Hippocampal formation (tissue), 2 donors: ENCODE data around the gene EHBP1.

ENCODE experiments used
- DNase-seq, 2 donors: peaks; one replicate each; lab custom pipeline; 2025; lab: John Stamatoyannopoulos, UW

Gene EHBP1

DNA sequence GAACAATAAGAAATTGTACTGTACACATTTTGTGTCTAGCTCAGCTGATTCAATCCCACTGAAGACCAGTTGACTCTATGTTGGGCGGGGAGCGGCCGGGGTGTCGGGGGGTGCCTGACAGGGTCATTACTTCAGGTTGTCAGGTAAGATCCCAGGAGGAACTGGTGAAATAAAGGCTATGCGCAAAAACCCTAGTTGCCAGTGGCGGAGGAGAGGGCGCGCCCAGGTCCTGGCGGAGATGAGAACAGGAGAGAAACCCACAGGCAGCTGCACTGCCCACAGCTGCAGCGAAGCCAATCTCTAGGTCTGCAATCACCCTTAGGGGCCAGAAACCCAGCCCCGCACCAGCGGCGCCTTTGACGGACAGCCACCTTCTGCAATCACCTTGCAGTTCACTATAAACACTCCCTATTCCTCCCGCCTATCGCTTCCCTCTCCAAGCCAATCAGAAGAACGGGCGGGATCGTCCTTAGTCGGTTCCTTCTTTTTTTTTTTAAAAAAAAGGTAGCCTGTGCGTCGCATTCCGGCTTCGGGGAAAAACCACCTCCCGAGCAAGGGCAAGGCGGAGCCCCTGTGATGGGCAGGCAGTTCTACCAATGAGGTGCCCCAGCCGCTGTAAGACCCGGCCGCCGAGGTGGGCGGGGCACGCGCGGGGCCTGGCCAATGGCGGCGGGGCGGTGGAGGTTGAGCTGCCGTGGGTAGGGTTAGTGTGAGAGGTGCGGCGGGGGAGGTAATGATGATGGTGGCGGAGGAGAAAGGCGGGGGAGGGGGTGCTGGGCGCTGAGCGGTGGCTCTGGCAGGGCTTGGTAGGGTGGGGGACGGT, at the start of gene EHBP1:
EHBP1 (plus strand) TSS at position 707 of the 823 bp plus-strand sequence. CDS start 1,479 bp downstream, outside the sequence.
- peak; percentile 97 to 98 for DNase-seq

DNA sequence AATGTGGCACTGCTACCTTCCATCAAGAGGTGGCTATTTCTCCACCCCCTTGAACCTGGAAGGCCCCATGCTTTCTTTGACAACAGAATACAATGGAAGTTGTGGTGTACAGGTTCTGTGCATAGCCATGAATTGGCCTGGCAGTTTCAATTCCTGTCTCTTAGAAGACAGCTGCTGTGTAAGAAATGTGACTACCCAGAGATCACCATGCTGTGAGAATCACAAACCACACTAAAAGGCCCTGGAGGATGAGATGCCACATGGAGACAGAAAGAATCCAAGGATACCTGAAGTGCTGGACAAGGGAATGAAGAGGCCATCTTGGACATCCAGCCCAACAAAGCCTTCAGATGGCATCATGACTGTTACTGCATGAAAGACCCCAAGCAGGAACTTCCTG, 47.7 kb upstream of the EHBP1 start:
- no peak for DNase-seq

DNA sequence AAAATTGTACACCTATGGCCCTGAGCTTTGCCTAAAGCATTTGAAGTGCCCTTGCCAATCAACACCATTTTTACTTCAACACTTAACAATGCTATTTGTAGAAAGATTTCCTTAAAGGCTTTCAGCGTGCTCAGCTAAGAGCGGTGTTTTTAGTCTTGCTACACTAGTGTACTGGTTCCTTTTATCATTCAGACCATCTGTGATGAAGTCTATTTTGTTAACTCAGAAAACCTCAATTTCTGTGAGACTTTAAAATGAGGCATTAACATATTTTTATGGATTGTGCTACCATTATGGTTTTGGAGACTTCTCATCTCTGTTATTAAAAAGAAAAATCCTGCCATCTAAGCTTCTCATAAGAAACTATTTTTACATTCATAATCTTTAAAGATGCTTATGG, 46.6 kb upstream of the EHBP1 start:
- DNase-seq, result no peak

DNA sequence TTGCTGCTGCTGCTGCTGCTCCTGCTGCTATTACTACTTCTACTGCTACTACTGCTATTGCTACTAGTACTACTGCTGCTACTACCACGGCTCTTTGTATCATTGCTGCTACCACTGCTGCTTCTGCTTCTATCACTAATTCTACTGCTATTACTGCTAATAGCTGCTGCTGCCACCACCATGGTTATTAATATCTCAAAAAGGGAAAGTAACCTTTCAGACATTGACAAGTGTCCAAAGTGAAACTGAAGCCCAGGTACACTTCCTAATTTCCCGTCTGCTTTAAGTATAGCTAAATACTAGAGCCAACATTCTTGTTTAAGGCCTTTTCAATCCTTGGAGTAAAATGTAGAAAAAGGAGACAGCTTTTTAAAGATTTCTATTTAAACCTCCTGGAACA, 45.4 kb upstream of the EHBP1 start:
- no peak for DNase-seq

DNA sequence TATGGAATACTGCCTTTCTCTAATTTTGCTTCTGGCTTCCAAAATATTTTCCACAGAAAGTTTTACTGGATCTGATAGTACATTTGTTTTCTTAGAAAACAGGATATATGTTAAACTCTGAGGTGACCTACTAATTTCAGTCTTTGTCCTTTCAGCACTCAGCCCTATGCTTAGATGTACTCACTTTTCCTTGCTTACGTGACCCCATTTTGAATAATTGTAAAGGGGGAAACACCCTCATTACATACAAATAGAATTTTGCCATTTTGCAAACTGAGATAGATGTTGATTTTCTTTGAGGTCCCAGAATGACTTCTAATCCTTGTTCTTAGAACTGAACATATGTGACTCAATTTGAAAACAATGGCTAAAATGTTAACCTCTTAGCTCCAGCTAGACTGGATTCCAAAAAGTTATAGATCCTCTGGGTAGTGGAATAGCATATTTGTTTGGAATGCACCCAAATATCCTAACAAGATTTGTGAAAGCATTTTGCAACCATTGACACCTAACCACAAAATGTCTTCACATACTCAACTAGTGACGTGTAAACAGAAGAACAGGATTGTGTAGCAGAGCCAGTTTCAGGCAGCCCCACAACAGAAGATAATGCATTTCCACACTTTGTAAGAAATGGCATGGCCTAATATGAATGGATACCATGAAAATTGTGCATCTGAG, 44.8 kb upstream of the EHBP1 start:
- no peak for DNase-seq

DNA sequence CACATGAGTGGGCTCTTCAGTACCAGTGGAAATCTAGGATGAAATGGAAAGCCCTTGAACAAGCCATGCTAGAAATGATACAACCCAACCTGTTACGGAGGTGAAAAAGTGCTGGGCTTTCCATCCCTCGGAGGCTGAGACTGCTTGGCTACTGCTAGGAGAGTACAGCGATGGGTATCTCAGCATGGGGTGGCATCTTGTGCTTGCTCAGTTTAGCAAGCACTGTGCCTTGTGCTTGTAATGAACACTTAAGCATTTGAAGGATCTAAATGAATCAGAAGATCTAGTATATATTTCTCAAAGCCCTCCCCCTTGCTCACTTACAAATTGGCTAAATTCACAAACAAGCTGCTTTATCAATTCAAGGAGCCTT, 44.3 kb upstream of the EHBP1 start:
- DNase-seq, result no peak

DNA sequence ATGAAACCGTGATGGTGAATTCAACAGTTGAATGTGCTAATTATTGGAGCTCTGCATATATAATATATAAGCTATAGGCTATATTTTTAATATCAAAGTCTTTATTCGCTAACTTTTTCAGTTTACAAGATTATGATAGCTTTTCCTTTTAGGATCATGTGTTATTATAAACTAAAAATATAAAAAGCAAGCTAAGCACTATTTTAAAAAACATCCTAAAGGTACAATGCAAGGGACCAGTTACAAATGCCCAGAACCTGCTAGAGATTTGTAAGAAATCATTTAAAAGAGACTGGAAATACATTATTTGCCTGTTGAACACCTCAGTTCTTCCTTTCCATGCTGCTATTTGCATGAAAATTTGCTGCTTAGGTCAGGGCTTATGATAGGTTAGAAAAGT, 43.4 kb upstream of the EHBP1 start:
- no peak for DNase-seq

DNA sequence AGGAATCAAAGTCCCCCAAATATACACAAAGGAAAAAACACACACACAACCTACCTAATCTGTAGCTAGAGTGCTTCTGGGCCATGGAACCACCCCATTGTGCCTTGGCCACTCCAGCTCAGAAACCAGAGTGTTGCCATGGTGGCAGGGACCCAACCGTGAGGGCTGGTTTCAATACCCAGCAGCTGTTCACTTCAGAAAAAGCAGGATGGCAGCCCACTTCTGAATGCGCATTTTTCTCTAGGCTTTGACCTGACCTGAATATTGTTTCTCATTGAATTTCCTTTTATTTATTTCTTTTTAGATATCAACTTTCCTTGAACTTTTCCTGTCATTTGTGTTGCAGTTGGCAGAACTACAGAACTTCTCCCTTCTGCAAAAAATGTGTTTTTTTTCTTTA, 43.0 kb upstream of the EHBP1 start:
- no peak for DNase-seq

DNA sequence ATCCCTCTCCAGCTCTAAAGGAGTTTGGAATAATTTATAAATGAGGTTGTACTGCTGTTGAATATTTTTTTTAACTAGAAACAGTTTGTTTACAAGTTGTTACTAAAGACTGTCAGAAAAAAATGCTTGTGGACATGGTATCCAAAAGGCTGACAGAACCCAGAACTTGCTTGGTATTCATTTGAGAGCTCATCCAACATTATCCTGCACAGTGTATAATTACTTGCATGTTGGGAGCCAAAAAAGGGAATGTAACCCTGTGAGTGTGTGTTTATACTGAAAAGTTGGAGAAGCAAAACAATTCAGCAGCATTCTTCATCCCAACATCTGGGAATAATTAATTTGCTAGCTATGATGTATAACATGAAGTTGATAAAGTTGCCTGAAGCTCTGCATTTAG, 42.1 kb upstream of the EHBP1 start:
- DNase-seq, result no peak

DNA sequence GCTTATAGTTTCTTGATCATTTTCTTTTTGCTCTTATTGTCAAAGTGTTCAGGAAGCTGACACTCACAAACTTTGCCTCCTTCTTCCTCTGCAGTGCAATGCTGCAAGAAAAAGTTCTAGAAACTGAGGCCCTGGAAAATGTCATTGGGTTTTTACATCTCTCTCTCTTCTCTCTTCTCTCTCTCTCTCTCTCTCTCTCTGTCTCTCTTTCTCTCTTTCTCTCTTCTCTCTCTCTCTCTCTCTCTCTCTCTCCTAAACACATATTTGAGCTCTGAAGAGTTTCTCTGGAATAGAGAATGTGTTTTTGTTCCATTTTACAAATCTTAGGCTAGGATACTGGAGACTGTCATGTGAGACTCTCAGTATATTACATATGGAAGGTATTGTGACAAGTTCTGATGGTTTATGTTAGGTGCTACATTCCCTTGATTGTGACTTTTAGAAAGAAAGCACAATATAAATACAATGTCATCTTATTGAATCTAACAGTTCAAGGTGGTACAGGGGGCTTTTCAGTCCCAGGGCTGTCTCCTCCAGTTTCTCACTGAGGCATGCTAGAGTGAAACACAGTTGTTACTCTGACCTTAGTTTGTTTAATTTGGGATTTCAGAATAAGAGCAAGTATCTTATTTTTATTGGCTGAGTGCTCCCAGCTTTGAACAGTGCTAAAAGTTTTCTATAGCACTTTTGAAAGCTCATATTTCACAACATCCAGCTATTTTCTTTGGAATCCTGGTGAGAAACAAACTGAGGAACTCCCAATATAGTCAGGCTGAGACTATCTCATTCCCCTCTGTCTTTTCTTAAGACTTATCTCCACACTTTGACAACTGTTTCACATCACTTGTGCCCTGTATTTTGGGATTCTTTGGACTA, 41.4 kb upstream of the EHBP1 start:
- DNase-seq, result no peak

DNA sequence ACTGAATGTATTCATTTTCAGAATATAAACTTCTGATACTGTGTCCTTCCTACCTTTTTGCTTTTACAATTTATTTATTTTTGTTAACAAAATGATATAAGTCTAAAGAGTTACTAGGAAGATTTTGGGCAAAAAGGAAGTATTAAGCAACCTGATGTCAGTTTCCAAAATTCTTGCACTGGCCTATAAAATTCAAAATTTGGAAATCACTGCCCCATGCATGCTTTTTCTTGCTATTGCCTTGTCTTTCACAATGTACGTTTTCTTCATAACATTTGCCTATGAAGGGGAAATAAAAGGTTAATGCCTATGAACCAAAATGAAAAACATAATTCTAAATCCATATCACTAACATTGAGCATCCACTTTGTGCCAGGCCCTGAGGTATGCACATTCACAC, 40.1 kb upstream of the EHBP1 start:
- no peak for DNase-seq

DNA sequence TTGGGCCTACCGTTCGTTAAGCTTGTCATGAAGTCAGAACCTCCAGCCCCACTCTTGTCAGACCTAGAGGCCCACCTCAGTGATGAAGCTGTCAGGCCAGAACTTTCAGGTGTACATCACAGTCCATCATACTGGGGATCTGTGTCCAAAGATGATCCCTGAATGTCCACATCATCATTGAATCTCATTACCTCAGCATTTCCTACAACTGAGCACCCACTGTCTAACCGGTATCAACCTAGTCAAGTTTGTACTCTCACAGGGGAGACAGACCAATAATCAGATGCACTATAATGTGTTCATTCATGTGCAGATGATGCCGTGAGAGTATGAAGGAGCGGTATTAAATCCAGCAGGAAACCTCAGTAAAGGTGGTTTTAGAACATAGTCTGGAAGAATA, 36.3 kb upstream of the EHBP1 start:
- DNase-seq, result no peak

DNA sequence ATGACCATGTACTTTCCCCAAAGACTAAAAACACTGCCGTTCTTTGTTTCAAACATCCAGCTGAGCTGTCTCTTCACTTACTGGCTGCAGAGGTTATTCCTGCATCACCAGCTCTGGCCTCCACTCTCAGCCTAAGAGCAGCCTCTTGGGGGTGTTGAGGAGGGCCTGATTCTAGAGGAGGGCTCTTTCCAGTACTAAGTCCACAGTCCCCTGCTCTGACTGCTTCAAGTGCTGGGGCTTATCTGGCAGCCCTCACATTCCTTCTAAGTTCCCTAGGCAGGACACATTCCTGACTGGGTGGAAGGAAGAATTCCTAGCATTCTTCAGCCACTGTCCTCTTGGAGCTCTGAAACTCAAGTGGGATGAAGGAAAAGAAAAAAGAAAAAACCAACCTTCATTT, 32.9 kb upstream of the EHBP1 start:
- no peak for DNase-seq

DNA sequence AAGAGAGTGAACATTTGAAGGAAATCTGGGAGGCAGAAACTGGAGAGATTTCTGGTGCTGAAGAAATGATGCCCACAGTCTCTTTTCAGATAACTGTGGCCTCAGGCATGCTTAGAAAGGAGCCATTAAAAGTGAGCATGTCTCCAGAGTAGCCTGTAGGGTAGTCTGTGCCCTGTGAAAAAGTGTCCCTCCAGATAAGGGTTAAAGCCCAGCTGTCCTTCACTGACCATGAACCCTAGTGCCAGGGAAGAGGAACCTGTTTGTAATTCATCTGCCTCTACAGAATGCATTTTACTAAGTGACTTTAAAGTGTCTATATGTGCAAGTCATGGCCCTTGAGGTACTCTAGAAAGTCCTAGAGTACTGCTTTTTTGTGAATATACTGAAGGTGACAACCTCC, 30.5 kb upstream of the EHBP1 start:
- no peak for DNase-seq

DNA sequence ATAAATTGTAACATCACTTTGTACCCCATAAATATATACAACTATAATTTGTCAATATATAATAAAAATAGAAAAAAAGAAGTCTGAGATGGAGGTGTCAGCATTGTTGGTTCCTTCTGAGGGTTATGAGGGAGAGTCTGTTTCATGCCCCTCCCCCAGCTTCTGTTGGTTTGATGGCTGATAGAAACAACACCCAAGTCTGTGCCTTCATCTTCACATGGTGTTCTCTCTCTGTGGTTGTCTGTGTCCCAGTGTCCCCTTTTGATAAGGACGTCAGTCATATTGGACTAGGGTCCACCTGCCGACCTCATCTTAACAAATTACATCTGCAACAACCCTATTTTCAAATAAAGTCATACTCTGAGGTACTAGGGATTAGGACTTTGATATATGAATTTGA, 20.3 kb upstream of the EHBP1 start:
- DNase-seq, result no peak

DNA sequence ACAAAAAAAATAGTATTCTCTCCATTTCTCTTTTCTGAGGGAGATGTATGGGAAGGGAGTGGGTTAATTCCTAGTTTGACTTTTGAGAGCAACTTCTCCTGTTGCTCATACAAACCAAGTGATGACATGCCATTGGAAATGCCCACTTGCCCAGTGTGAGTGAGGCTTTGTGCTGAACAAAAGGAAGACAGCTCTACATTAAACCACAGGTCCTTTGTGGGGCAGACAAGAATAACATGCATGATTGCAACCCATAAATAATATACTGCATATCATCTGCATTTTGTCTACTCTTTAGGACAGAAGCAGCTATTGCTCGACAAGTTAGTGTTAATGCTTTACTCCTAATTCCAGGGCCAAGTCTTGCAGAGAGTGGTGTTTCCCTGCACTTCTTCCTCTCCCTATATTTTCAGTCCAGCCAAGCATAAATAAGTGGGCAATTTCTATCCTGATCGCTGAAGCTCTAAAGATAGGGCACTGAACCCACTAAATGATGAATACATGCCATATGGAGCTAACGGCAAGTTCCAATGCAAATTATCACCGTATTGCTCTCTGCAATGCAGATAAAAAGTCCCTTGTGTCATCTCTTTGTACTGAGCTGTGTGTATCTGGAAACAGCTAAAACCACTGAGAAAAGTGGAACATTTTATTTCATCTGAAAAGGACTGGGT, 19.4 kb upstream of the EHBP1 start:
- no peak for DNase-seq

DNA sequence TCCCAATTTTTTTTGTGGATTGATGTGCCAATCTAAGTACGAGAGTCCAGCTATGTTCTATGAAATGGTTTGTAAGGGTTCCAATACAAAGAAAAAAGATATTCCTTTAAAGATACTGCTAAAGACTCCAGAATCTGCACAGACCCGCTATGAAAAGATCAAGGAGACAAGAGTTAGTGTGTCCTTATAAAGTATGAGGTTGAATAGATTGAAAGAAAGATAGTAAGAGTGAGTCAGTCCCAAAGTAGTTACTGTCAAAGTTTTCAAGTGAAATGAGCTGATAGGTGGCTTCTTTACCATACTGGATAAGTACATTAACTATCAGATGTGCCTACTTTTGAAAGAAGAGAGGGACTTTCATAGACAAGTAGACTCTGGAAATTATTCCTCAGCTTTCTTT, 17.9 kb upstream of the EHBP1 start:
- no peak for DNase-seq

DNA sequence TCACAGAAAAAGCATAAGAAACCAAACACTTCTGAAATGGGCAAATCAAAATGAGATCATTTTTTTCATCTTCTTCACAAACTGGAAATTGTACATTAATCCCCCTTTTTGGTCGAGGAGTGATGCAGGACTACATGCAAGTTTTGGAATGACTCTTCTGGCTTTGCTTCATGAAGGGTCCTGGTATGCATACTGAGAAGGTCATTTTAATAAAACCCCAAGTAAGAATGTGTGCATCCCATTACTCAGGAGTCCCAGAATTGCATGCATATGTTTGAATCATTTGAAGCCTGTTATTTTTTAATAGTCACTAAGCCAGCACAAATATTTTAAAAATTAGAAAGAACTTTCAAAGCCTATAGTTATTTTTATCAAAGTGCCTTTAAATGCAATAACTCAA, 16.7 kb upstream of the EHBP1 start:
- no peak for DNase-seq

DNA sequence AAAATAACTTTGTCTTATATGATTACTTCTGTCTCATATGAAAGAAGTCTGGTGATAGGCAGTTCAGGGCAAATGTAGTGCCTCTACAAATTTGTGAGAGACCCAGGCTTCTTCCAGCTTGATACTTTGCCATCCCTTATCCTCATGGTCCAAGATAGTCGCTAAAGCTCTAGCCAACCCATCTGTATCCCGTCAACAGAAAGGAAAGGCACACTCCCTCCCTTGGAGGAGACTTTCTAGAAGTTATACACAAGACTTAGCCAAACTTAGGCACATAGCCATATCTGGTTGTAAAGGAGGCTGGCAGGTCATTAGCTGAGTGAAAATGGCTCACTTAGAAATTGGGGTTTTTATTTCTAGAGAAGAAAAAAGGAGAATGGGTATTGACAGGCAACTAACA, 14.3 kb upstream of the EHBP1 start:
- DNase-seq, result no peak

DNA sequence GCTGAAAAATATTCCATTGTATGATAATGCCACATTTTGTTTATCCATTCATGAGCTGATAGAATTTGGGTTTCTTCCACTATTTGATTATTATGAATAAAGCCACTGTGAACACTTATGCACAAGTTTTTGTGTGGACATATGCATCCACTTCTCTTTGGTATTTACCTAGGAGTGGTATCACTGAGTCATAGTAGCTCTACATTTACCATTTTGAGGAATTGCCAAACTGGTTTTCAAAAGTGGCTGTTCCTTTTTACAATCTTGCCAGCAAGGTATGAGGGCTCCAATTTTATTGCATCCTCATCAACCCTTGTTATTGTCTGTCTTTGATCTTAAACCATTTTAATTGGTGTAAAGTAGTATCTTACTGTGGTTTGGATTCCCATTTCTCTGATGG, 13.3 kb upstream of the EHBP1 start:
- DNase-seq, result no peak

DNA sequence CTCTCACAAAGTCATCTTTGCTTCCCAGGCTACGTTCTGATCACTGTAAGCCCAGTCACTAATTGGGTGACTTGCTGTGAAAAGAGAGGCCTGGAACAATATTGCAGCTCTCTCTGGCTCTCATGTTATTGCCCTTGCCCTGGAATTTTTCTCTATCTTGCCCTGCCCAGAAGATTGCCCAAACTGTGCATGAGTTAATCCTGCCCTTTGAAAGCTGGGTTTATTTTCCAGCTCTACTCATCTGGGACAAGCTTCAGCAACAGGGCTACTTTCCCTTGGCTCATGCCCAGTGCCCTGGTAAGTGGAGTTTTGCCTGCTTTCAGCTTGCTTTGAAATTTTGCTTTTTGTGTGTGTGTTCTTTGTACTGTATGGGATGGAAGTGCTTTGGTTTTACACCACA, 6.9 kb upstream of the EHBP1 start:
- DNase-seq, result no peak

DNA sequence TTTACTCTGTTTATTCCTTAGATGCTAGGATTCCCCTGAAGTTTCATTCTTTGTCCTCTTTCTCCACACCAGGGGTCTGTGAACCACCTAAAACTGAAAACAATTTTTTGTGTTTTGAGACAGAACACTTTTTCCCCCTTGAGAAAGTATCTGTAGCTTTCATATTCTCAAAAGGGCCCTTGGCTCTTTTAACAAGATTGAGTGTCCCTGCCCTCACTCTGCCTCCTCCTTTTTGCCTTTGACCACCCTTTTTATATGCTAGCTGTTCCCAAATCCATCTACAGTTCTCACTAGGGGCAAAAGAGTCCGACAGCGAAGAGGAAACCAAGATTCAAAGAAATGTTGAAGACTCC, 883 bp upstream of the EHBP1 start:
- no peak for DNase-seq
